GM10248 (cell line): ENCODE data around the gene MLN.

Experiments
- CTCF ChIA-PET: fragments of 300-600 bp; sonication (Branson Sonifier 250); formaldehyde crosslinking; extraction: SDS; loops from one replicate; lab custom pipeline; 2021; ENCODE audit warnings: antibody characterized with exemption; lab: Yijun Ruan, JAX
- POLR2A ChIA-PET: fragments of 350-650 bp; sonication (Branson Sonifier 250); formaldehyde crosslinking; extraction: SDS; loops from one replicate; lab custom pipeline; 2020; ENCODE audit warnings: antibody characterized with exemption; lab: Yijun Ruan, JAX
- DNase-seq: peaks from one replicate; pipeline ENCODE4 v3.0.0; 2012; ENCODE audit errors: extremely low spot score
- TF ChIP-seq, protein P1 (sequence below): IDR thresholded peaks from 2 replicates; pipeline ENCODE4 v1.5.1; 2012; ENCODE audit warnings: mild to moderate bottlenecking, low read depth; ENCODE audit errors: extremely low read depth, missing control alignments, control extremely low read depth

The MLN gene

DNA sequence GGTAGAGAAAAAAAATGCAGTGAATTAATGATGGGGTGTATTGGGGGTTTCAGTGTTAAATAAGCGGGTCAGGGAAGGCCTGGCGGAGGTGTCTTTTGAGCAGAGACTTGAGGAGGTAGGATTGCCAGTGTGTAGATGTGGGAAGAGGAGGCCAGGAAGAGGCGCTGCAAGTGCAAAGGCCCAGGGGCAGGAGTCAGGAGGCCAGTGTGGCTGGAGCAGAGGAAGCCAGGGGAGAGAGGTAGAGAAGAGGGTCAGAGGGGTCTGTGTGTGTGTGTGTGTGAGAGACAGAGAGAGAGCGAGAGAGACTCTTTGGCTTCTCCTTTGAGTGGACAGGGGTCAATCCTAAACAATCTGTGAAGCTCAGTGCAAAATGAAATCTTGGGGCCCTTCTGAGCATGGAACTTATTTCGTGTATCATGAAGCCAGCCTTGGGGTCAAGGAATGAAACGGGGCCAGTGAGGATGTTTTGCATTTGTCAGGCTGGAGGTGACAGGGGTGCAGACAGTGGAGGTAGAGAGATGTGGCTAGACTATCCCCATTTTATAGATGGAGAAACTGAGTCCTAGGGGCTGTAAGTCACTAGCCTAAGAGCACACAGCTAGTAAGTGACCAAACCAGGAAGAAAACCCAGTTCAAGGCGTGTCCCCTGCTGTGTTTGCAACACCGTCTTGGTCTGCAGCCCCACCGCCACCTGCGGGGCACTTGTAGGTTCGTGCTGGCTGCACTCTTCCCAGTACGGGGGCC lies 47.4 kb downstream of the MLN start:
- no peak for DNase-seq
- CTCF ChIA-PET = interaction anchor here (1.3 to 8.3 kb wide), 3 partner anchors 12 to 56 kb away, joined by 3 to 78 read pairs (median 24); no protein-coding TSS in a partner anchor
- TF ChIP-seq, protein P1, sequence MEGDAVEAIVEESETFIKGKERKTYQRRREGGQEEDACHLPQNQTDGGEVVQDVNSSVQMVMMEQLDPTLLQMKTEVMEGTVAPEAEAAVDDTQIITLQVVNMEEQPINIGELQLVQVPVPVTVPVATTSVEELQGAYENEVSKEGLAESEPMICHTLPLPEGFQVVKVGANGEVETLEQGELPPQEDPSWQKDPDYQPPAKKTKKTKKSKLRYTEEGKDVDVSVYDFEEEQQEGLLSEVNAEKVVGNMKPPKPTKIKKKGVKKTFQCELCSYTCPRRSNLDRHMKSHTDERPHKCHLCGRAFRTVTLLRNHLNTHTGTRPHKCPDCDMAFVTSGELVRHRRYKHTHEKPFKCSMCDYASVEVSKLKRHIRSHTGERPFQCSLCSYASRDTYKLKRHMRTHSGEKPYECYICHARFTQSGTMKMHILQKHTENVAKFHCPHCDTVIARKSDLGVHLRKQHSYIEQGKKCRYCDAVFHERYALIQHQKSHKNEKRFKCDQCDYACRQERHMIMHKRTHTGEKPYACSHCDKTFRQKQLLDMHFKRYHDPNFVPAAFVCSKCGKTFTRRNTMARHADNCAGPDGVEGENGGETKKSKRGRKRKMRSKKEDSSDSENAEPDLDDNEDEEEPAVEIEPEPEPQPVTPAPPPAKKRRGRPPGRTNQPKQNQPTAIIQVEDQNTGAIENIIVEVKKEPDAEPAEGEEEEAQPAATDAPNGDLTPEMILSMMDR = no peak
- POLR2A ChIA-PET = no interaction called here

DNA sequence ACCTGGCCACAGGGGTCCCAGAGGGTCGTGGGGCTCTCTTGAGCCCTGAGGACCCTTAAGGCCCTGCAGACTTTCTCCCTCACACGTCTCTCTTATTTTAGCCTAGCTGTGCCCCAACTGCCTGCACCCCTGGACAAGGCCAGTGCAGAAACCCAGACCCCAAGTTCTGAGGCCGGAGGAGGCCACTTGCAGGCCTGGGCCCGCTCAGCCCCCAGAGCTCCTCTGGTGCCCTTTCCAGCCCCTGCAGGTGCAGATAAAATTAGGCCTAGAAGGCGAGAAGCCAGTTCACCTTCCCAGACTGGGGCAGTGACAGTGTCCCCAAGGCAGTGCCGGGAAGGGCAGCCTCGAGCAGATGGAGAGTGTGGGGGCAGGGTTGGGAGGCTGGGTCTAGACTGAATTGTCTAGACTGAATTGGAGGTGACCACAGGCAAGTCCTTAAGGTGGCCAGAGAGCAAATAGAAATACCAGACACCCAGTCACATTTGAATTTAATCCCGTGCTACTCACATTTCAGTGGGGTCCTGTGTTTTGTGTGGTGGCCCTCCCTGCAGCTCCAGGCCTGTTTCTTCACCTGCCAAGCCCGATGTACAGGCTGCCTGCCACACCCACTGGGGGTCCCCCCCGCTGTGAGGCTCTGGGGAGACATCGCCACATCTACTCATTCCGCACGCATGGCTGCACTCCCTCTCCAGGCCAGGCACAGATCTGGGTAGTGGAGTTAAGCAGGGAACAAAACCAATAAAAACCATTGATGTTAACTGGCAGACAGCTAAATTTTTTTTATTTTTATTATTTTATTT lies 48.5 kb downstream of the MLN start:
- ChIA-PET POLR2A (no interaction called here), CTCF (interaction anchor here (1.5 to 5.3 kb wide), 3 partner anchors 11 to 16 kb away, joined by 3 to 24 read pairs (median 9); no protein-coding TSS in a partner anchor)
- TF ChIP-seq, protein P1 = no peak
- no peak for DNase-seq

DNA sequence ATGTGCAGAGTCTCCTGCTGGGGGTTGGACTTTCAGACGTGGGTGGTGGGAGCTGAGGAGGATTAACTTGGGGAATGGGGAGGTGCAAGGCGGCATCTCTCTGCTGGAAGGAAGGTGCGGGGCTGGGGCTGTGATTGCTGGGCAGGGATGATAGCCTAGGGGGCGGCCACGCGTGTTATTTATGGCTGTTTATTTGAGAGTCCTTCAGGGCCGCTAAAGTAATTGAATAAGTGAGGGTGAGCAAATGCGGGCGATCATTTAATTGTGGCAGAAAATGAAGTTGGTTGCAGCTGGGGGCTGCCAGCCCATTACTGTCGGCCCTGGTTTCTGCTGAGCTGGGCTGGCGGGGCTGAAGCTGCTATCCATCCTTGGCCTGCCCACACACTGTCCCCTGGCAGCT lies 49.6 kb downstream of the MLN start:
- CTCF ChIA-PET = interaction anchor here (1.5 to 5.3 kb wide), 3 partner anchors 10 to 17 kb away, joined by 3 to 24 read pairs (median 9); no protein-coding TSS in a partner anchor
- TF ChIP-seq, protein P1 = no peak
- POLR2A ChIA-PET = no interaction called here
- no peak for DNase-seq

DNA sequence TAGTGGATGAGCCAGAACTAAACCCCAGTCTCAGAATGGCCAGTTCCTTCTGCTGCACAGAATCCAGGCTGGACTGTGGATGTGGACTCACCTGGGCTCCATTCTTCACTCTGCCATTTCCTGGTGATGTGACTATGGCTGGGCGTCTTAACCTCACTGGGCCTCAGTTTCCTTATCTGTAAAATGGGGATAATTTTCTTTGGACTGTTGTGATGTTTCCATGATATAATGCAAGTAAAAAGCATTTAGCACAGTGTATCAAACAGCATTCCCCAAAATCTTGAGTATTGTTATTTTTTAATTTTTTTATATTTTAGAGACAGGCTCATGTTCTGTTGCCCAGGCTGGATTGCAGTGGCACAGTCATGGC lies 51.2 kb downstream of the MLN start:
- CTCF ChIA-PET = interaction anchor here (0.8 to 1.5 kb wide), 3 partner anchors 9 to 17 kb away, joined by 3 to 4 read pairs (median 3); no protein-coding TSS in a partner anchor
- POLR2A ChIA-PET = no interaction called here
- DNase-seq = no peak
- TF ChIP-seq, protein P1 = no peak

DNA sequence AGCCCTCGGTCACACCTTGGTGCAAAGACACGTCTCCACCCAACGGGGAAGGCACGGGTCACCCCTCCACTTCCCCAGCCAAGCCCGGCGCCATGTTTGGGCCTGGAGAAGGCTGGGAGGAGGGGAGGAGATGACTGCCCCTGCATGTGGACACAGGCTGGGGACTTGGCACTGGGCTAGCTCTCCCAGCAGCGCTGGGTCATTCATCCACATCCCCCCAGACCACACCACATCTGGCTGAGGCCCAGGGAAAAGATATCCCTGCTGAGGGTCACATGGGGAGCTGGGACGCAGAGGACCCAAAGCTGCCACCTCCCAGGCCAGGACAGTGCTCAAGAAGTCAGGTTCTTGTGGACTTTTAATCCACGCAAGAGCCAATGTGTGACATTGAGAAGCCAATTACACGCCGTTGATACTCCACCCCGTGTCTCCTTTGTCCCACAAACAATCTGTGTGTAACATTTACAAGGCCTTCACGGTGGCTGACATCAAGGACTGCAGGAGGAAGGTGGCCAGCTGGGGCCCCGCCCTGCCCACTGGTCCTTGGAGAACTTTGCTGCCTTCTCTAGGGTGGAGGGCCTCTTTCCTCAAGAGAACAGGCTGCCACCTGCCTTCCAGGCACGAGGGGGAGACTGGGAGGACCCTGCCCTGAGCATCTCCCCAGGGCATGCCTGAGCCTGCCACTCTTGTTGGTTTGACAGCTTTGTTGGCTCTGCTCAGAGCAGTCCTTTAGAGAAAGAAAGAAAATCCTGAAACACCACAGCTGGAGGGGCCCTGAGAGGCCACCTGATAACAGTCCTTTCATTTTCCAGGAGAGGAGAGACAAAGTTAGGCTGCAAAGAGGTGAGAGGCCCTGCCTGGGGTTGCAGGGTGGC lies 51.8 kb downstream of the MLN start:
- CTCF ChIA-PET = interaction anchor here (0.8 to 1.5 kb wide), 4 partner anchors 8 to 19 kb away, joined by 3 to 4 read pairs (median 3); no protein-coding TSS in a partner anchor
- POLR2A ChIA-PET = no interaction called here
- no peak for DNase-seq
- TF ChIP-seq, protein P1 = no peak
